Cardiac muscle cell (in vitro differentiated cells and primary cell): ENCODE data around the gene LHFPL6. TPM values are rescaled to one million over a fixed set of nuclear protein-coding genes. Genes with fewer than 3 reads are reported as not detected.

ENCODE experiments used
- DNase-seq, 2 donors: peaks; one replicate each; pipeline versions ENCODE4 v3.0.0 to v3.0.0-alpha.2; 2010 to 2017; ENCODE audit warnings: low read depth in 1 of 2, low spot score in 1 of 2
- H3K27ac ChIP-seq: fragments of 200-600 bp; sonication (generic); 2 replicates; pipeline ENCODE4 v1.5.1; 2016
- H3K27me3 ChIP-seq: fragments of 200-600 bp; sonication (generic); 2 replicates; pipeline ENCODE4 v1.6.0; 2016; ENCODE audit warnings: control low read depth
- H3K36me3 ChIP-seq: fragments of 200-600 bp; sonication (generic); 2 replicates; pipeline ENCODE4 v1.5.1; 2016; ENCODE audit warnings: control low read depth
- H3K4me1 ChIP-seq: fragments of 200-600 bp; sonication (generic); 2 replicates; pipeline ENCODE4 v1.8.1; 2017; ENCODE audit warnings: low read depth, mild to moderate bottlenecking, mixed run types
- H3K4me3 ChIP-seq: fragments of 200-600 bp; sonication (generic); 2 replicates; pipeline ENCODE4 v1.5.1; 2016; ENCODE audit warnings: mild to moderate bottlenecking
- H3K9me3 ChIP-seq: fragments of 200-600 bp; sonication (generic); 2 replicates; pipeline ENCODE4 v1.5.1; 2017; ENCODE audit warnings: low read depth, mild to moderate bottlenecking, control low read depth
- CTCF ChIP-seq: IDR thresholded peaks from 2 replicates; pipeline ENCODE4 v1.5.1; 2012; ENCODE audit warnings: low read depth, mild to moderate bottlenecking, low read length
- polyA plus RNA-seq: library from polyadenylated mRNA; unstranded; fragments of >200 nt; fragmentation: Nextera tagmentation; extraction: Ambion mirVana; gene quantifications from 2 replicates; pipeline ENCODE4 v1.2.1, GENCODE V29; 2016
- total RNA-seq: library from RNA; depleted of rRNA; stranded (reverse); fragments of >200 nt; gene quantifications from 2 replicates; pipeline ENCODE4 v1.2.3, GENCODE V29; 2016

LHFPL6 gene
- total and polyA plus RNA-seq, 2 experiments from 2014 or later: 10.0 to 19.2 TPM

GRCh38 chr13:39446865-39447264, 156.1 kb downstream of the LHFPL6 start:
- Histone ChIP-seq H3K9me3 (no peaks in the 10 kb centered on the region), H3K4me1 (peaks cover 18% of the 10 kb centered on the region), H3K36me3 (no peaks in the 10 kb centered on the region), H3K27me3 (no peaks in the 10 kb centered on the region), H3K27ac (no peak overlapping the region), H3K4me3 (no peak overlapping the region)
- no peak for TF ChIP-seq CTCF
- no peak for DNase-seq

GRCh38 chr13:39444866-39445265, 158.1 kb downstream of the LHFPL6 start:
- no peaks in the 10 kb centered on the region for H3K36me3 ChIP-seq
- peaks cover 9% of the 10 kb centered on the region for H3K4me1 ChIP-seq
- H3K4me3 ChIP-seq: no peak overlapping the region
- no peak for TF ChIP-seq CTCF
- no peak overlapping the region for H3K27ac ChIP-seq
- no peaks in the 10 kb centered on the region for H3K27me3 ChIP-seq
- no peaks in the 10 kb centered on the region for H3K9me3 ChIP-seq
- DNase-seq: no peak

DNA sequence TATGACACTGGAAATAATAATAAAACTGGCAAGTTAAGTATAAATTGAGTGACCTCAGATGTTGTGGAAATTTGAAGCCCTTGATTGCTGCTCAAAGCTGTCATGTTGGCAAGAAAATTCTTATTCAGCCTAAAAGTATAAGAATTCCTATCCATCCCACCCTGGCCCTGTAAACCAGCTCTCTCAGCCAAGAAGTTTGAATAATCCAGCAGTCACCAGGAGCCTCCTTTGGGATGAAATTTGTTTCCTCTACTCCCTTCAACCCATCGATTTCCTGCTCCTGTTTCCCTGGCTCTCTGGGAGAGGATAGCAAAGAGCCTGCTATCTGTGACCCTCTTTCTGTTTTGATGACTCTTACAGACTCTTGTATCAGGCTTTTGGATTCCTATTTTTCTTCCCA, 169.3 kb downstream of the LHFPL6 start:
- TF ChIP-seq CTCF: no peak
- no peaks in the 10 kb centered on the region for H3K27me3 ChIP-seq
- H3K27ac ChIP-seq: no peak overlapping the region
- no peaks in the 10 kb centered on the region for H3K9me3 ChIP-seq
- H3K4me1 ChIP-seq: no peaks in the 10 kb centered on the region
- no peak for DNase-seq
- H3K36me3 ChIP-seq: no peaks in the 10 kb centered on the region
- H3K4me3 ChIP-seq: no peak overlapping the region

GRCh38 chr13:39432196-39432595, 170.8 kb downstream of the LHFPL6 start:
- H3K4me3 ChIP-seq: no peak overlapping the region
- no peak overlapping the region for H3K27ac ChIP-seq
- no peaks in the 10 kb centered on the region for H3K9me3 ChIP-seq
- no peak for DNase-seq
- no peaks in the 10 kb centered on the region for H3K27me3 ChIP-seq
- H3K36me3 ChIP-seq: no peaks in the 10 kb centered on the region
- H3K4me1 ChIP-seq: no peaks in the 10 kb centered on the region
- no peak for TF ChIP-seq CTCF

DNA sequence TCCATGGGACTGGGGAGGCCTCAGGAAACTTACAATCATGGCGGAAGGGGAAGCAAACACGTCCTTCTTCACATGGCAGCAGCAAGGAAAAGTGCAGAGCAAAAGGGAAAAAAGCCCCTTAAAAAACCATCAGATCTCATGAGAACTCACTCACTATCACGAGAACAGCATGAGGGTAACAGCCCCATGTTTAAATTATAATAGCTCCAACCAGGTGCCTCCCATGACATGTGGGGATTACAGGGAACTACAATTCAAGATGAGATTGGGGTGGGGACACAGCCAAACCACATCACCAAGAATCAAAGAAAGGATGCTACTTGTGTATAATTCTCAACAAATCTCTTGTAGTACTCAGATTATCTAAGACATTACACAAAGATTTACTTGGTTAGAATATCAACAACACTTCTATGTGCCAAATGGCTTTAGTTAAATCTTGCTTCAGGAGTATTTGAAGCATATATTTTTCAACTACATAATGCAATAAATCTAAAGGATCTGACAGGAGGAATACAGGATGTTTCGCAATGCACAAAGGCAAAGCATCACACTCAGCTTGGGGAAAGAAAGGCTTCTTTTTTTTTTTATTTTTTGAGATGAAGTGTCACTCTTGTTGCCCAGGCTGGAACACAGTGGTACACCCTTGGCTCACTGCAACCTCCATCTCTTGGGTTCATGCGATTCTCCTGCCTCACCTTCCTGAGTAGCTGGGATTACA, 180.0 kb downstream of the LHFPL6 start:
- Histone ChIP-seq H3K4me1 (no peaks in the 10 kb centered on the region), H3K27me3 (no peaks in the 10 kb centered on the region), H3K36me3 (no peaks in the 10 kb centered on the region), H3K27ac (no peak overlapping the region), H3K4me3 (no peak overlapping the region), H3K9me3 (no peaks in the 10 kb centered on the region)
- TF ChIP-seq CTCF: no peak
- peak in 1 of 2 donors; percentile 67 for DNase-seq
